ENCODE measurements around the gene SIRT2. TPM values are rescaled to one million over a fixed set of nuclear protein-coding genes. Genes with fewer than 3 reads are reported as not detected.

Gene SIRT2
- total and polyA plus RNA-seq, 3 experiments from 2014 or later: 33.6 to 51.2 (median 36.5) TPM

- DNase-seq: peak in 1 of 5 donors; percentile 33
- Mint-ChIP-seq H3K27ac (peak overlapping the region; percentile 80 to 99 (median 93)), H3K4me3 (peak overlapping the region; percentile 36 to 98 (median 52)), H3K27me3 (no peaks in the 10 kb centered on the region), H3K9me3 (no peaks in the 10 kb centered on the region), H3K4me1 (peaks cover 55 to 74% (median 58%) of the 10 kb centered on the region in 3 donors), H3K36me3 (peaks cover 0 to 40% (median 8%) of the 10 kb centered on the region in 3 donors)
- Histone ChIP-seq H3K9me3 (ENCODE audit: low read length) (no peaks in the 10 kb centered on the region), H3K36me3 (ENCODE audit: insufficient read depth, low read length) (no peaks in the 10 kb centered on the region), H3K27me3 (ENCODE audit: insufficient read depth, low read length, poor library complexity, severe bottlenecking) (no peaks in the 10 kb centered on the region), H3K4me1 (ENCODE audit: insufficient read depth, low read length) (peaks cover 57% of the 10 kb centered on the region), H3K4me3 (ENCODE audit: low read length) (no peak overlapping the region), H3K27ac (ENCODE audit: low read depth, low read length) (peak overlapping the region; percentile 54)
- CTCF ChIA-PET: interaction anchor here (0.8 to 5.8 kb wide), 5 partner anchors 10 to 525 kb away, joined by 3 to 51 read pairs (median 4); partner anchors contain the start of gene FAM98C
- POLR2A ChIA-PET: no interaction called here
Measured at GRCh38 chr19:38928391-38929001, 29.1 kb upstream of the SIRT2 start.

GRCh38 chr19:38924388-38924787, 25.0 kb upstream of the SIRT2 start:
- H3K4me3 Mint-ChIP-seq: peak overlapping the region; percentile 48 to 71 (median 55)
- no peaks in the 10 kb centered on the region for H3K27me3 Mint-ChIP-seq
- H3K9me3 ChIP-seq (ENCODE audit: low read length): no peaks in the 10 kb centered on the region
- H3K4me1 Mint-ChIP-seq: peaks cover 31 to 45% (median 36%) of the 10 kb centered on the region in 3 donors
- peak in 4 of 5 donors; percentile 23 to 73 (median 50) for DNase-seq
- peaks cover 0 to 33% (median 16%) of the 10 kb centered on the region in 3 donors for H3K36me3 Mint-ChIP-seq
- peaks cover 31% of the 10 kb centered on the region for H3K4me1 ChIP-seq (ENCODE audit: insufficient read depth, low read length)
- H3K36me3 ChIP-seq (ENCODE audit: insufficient read depth, low read length): no peaks in the 10 kb centered on the region
- H3K4me3 ChIP-seq (ENCODE audit: low read length): no peak overlapping the region
- no peaks in the 10 kb centered on the region for H3K9me3 Mint-ChIP-seq
- CTCF ChIA-PET: interaction anchor here (0.6 kb wide), 1 partner anchor 13 kb away, joined by 3 read pairs; no protein-coding TSS in a partner anchor
- POLR2A ChIA-PET: interaction anchor here (0.7 to 1.2 kb wide), 2 partner anchors 75 to 343 kb away, joined by 3 read pairs; no protein-coding TSS in a partner anchor
- H3K27ac Mint-ChIP-seq: peak overlapping the region; percentile 90 to 96 (median 93)
- peak overlapping the region; percentile 68 for H3K27ac ChIP-seq (ENCODE audit: low read depth, low read length)
- H3K27me3 ChIP-seq (ENCODE audit: insufficient read depth, low read length, poor library complexity, severe bottlenecking): no peaks in the 10 kb centered on the region

- Histone ChIP-seq H3K4me3 (ENCODE audit: low read length) (no peak overlapping the region), H3K27ac (ENCODE audit: low read depth, low read length) (no peak overlapping the region), H3K36me3 (ENCODE audit: insufficient read depth, low read length) (no peaks in the 10 kb centered on the region), H3K4me1 (ENCODE audit: insufficient read depth, low read length) (peaks cover 12% of the 10 kb centered on the region), H3K9me3 (ENCODE audit: low read length) (no peaks in the 10 kb centered on the region), H3K27me3 (ENCODE audit: insufficient read depth, low read length, poor library complexity, severe bottlenecking) (no peaks in the 10 kb centered on the region)
- peaks cover 0 to 34% (median 16%) of the 10 kb centered on the region in 3 donors for H3K36me3 Mint-ChIP-seq
- no peak overlapping the region for H3K4me3 Mint-ChIP-seq
- no peaks in the 10 kb centered on the region for H3K27me3 Mint-ChIP-seq
- ChIA-PET POLR2A (no interaction called here), CTCF (no interaction called here)
- no peak for DNase-seq
- no peaks in the 10 kb centered on the region for H3K9me3 Mint-ChIP-seq
- H3K4me1 Mint-ChIP-seq: peaks cover 15 to 26% (median 22%) of the 10 kb centered on the region in 3 donors
- H3K27ac Mint-ChIP-seq: peak overlapping the region in 3 of 8 donors; percentile 26 to 75 (median 57)
Measured at GRCh38 chr19:38922482-38922881, 23.1 kb upstream of the SIRT2 start.

- POLR2A ChIA-PET: no interaction called here
Measured at GRCh38 chr19:38921420-38922274, 22.2 kb upstream of the SIRT2 start.

GRCh38 chr19:38920602-38921419, 21.4 kb upstream of the SIRT2 start:
- no peak overlapping the region for H3K27ac Mint-ChIP-seq
- POLR2A ChIA-PET: no interaction called here
- peaks cover 12% of the 10 kb centered on the region for H3K4me1 ChIP-seq (ENCODE audit: insufficient read depth, low read length)
- H3K36me3 ChIP-seq (ENCODE audit: insufficient read depth, low read length): no peaks in the 10 kb centered on the region
- CTCF ChIA-PET: no interaction called here
- H3K27me3 ChIP-seq (ENCODE audit: insufficient read depth, low read length, poor library complexity, severe bottlenecking): no peaks in the 10 kb centered on the region
- H3K4me3 Mint-ChIP-seq: no peak overlapping the region
- H3K9me3 Mint-ChIP-seq: no peaks in the 10 kb centered on the region
- H3K27me3 Mint-ChIP-seq: no peaks in the 10 kb centered on the region
- no peak overlapping the region for H3K4me3 ChIP-seq (ENCODE audit: low read length)
- peaks cover 14 to 17% (median 15%) of the 10 kb centered on the region in 3 donors for H3K4me1 Mint-ChIP-seq
- no peak overlapping the region for H3K27ac ChIP-seq (ENCODE audit: low read depth, low read length)
- DNase-seq: no peak
- peaks cover 0 to 29% (median 16%) of the 10 kb centered on the region in 3 donors for H3K36me3 Mint-ChIP-seq
- H3K9me3 ChIP-seq (ENCODE audit: low read length): no peaks in the 10 kb centered on the region

More at GRCh38 chr19:38921420-38922274, 22.2 kb upstream of the SIRT2 start:
- DNase-seq: no peak
- Histone ChIP-seq H3K27me3 (ENCODE audit: insufficient read depth, low read length, poor library complexity, severe bottlenecking) (no peaks in the 10 kb centered on the region), H3K4me1 (ENCODE audit: insufficient read depth, low read length) (peaks cover 12% of the 10 kb centered on the region), H3K36me3 (ENCODE audit: insufficient read depth, low read length) (no peaks in the 10 kb centered on the region), H3K4me3 (ENCODE audit: low read length) (no peak overlapping the region), H3K27ac (ENCODE audit: low read depth, low read length) (no peak overlapping the region), H3K9me3 (ENCODE audit: low read length) (no peaks in the 10 kb centered on the region)
- Mint-ChIP-seq H3K4me1 (peaks cover 15 to 24% (median 22%) of the 10 kb centered on the region in 3 donors), H3K4me3 (no peak overlapping the region), H3K9me3 (no peaks in the 10 kb centered on the region), H3K27ac (peak overlapping the region in 5 of 8 donors; percentile 51 to 96 (median 71)), H3K27me3 (no peaks in the 10 kb centered on the region), H3K36me3 (peaks cover 0 to 34% (median 16%) of the 10 kb centered on the region in 3 donors)
- CTCF ChIA-PET: no interaction called here

GRCh38 chr19:38919837-38920601, 20.6 kb upstream of the SIRT2 start:
- ChIA-PET POLR2A (no interaction called here), CTCF (interaction anchor here (2.0 kb wide), 1 partner anchor 10 kb away, joined by 9 read pairs; the partner anchor contains the start of genes MRPS12 and SARS2)
- no peaks in the 10 kb centered on the region for H3K27me3 ChIP-seq (ENCODE audit: insufficient read depth, low read length, poor library complexity, severe bottlenecking)
- Mint-ChIP-seq H3K27ac (peak overlapping the region in 1 of 8 donors; percentile 91), H3K4me1 (peaks cover 9 to 11% (median 10%) of the 10 kb centered on the region in 3 donors), H3K4me3 (no peak overlapping the region), H3K36me3 (peaks cover 0 to 27% (median 16%) of the 10 kb centered on the region in 3 donors), H3K9me3 (no peaks in the 10 kb centered on the region), H3K27me3 (no peaks in the 10 kb centered on the region)
- no peak for DNase-seq
- peaks cover 6% of the 10 kb centered on the region for H3K4me1 ChIP-seq (ENCODE audit: insufficient read depth, low read length)
- H3K36me3 ChIP-seq (ENCODE audit: insufficient read depth, low read length): no peaks in the 10 kb centered on the region
- H3K4me3 ChIP-seq (ENCODE audit: low read length): no peak overlapping the region
- H3K27ac ChIP-seq (ENCODE audit: low read depth, low read length): no peak overlapping the region
- no peaks in the 10 kb centered on the region for H3K9me3 ChIP-seq (ENCODE audit: low read length)

- Mint-ChIP-seq H3K9me3 (no peaks in the 10 kb centered on the region), H3K27me3 (no peaks in the 10 kb centered on the region), H3K4me1 (no peaks in the 10 kb centered on the region), H3K36me3 (peaks cover 0 to 21% (median 12%) of the 10 kb centered on the region in 3 donors), H3K27ac (no peak overlapping the region), H3K4me3 (no peak overlapping the region)
- POLR2A ChIA-PET: no interaction called here
- no peak overlapping the region for H3K4me3 ChIP-seq (ENCODE audit: low read length)
- H3K4me1 ChIP-seq (ENCODE audit: insufficient read depth, low read length): no peaks in the 10 kb centered on the region
- no peak overlapping the region for H3K27ac ChIP-seq (ENCODE audit: low read depth, low read length)
- H3K36me3 ChIP-seq (ENCODE audit: insufficient read depth, low read length): no peaks in the 10 kb centered on the region
- no peak for DNase-seq
- no peaks in the 10 kb centered on the region for H3K9me3 ChIP-seq (ENCODE audit: low read length)
- no peaks in the 10 kb centered on the region for H3K27me3 ChIP-seq (ENCODE audit: insufficient read depth, low read length, poor library complexity, severe bottlenecking)
- CTCF ChIA-PET: interaction anchor here (2.0 kb wide), 1 partner anchor 11 kb away, joined by 9 read pairs; the partner anchor contains the start of genes MRPS12 and SARS2
Measured at GRCh38 chr19:38918526-38918925, 19.1 kb upstream of the SIRT2 start.

All from CD8-positive, alpha-beta memory T cell (primary cell).